A673 (cell line): Measurements from ENCODE around the gene LIMS1.

Experiments used
- EZH2 ChIP-seq: fragments of 200-600 bp; sonication (generic); IDR thresholded peaks from 2 replicates; pipeline ENCODE4 v1.6.1; 2017; ENCODE audit warnings: borderline replicate concordance, low read depth, mild to moderate bottlenecking, mixed read lengths, antibody characterized with exemption, low read length; ENCODE audit not compliant: poor library complexity, severe bottlenecking
- TF ChIP-seq, protein P1 (sequence below): fragments of 300-800, 200-600 bp; sonication (generic); conservative IDR thresholded peaks from 2 replicates; pipeline ENCODE4 v1.5.1; 2017; ENCODE audit warnings: low read depth, mild to moderate bottlenecking, antibody characterized with exemption, low read length, moderate library complexity, mixed read lengths

DNA sequence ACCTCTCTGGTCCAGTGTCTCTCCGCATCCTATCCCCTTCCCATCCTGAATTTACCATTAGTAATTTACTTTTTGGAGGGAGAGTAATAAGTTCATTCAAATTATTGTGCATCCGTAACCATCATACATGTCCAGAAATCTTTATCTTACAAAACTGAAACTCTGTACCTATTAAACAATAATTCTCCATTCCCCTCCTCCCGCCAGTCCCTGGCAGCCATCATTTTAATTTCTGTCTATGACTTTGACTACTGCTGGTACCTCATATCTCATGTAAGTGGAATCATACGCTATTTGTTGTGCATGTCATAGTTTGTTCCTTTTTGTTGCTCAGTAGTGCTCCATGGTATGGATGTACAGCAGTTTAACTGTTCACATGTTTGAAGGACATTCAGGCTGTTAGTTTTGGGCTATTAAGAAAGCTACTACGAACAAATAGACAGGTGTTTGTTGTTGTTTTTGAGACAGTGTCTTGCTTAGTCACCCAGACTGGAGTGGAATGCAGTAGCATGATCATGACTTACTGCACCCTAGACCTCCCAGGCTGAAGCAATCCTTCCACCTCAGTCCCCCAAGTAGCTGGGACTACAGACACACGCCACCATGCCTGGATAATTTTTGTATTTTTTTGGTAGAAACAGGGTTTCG, 2.0 kb downstream of the LIMS1 start:
- TF ChIP-seq, protein P1, sequence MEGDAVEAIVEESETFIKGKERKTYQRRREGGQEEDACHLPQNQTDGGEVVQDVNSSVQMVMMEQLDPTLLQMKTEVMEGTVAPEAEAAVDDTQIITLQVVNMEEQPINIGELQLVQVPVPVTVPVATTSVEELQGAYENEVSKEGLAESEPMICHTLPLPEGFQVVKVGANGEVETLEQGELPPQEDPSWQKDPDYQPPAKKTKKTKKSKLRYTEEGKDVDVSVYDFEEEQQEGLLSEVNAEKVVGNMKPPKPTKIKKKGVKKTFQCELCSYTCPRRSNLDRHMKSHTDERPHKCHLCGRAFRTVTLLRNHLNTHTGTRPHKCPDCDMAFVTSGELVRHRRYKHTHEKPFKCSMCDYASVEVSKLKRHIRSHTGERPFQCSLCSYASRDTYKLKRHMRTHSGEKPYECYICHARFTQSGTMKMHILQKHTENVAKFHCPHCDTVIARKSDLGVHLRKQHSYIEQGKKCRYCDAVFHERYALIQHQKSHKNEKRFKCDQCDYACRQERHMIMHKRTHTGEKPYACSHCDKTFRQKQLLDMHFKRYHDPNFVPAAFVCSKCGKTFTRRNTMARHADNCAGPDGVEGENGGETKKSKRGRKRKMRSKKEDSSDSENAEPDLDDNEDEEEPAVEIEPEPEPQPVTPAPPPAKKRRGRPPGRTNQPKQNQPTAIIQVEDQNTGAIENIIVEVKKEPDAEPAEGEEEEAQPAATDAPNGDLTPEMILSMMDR, result no peak
- no peak for TF ChIP-seq EZH2
